GM20000 (cell line): Measurements from ENCODE around the gene PEX14.

Source experiments
- DNase-seq: peaks from one replicate; pipeline ENCODE4 v3.0.0; 2012; ENCODE audit warnings: low spot score
- TF ChIP-seq, protein P1 (sequence below): IDR thresholded peaks from 2 replicates; pipeline ENCODE4 v1.5.1; 2012; ENCODE audit warnings: mild to moderate bottlenecking, control low read depth; ENCODE audit errors: extremely low read depth, missing control alignments

The PEX14 gene

DNA sequence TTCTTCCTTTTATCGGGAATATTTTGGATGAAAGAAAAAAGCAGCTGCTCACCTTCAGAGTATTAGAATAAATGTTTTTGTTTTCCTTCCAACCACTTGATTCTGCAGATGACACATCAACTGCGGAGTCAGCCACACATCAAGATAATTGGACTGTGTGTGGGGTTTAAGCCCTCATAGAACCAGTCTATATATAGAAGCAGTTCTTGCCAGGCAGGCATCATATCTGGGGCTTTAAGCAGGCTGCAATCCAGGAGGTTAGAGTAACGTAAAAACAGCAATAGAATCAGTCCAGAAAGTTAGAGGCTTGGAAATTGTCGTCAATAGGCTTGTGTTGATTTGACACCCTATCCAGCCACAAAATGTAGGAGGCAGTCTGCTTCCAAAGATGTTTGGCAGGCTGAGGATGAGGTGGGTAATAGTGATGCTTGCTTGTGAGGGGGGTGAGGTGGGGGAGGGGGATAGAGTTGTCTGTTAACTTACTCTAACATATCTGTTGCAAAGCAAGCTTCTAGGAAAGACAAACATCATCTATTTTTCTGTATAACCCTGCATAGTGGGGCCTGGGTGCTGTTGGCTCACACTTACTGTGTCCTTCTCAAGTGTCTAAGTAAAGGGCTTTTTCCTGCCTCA is 64.8 kb downstream of the PEX14 start:
- TF ChIP-seq, protein P1, sequence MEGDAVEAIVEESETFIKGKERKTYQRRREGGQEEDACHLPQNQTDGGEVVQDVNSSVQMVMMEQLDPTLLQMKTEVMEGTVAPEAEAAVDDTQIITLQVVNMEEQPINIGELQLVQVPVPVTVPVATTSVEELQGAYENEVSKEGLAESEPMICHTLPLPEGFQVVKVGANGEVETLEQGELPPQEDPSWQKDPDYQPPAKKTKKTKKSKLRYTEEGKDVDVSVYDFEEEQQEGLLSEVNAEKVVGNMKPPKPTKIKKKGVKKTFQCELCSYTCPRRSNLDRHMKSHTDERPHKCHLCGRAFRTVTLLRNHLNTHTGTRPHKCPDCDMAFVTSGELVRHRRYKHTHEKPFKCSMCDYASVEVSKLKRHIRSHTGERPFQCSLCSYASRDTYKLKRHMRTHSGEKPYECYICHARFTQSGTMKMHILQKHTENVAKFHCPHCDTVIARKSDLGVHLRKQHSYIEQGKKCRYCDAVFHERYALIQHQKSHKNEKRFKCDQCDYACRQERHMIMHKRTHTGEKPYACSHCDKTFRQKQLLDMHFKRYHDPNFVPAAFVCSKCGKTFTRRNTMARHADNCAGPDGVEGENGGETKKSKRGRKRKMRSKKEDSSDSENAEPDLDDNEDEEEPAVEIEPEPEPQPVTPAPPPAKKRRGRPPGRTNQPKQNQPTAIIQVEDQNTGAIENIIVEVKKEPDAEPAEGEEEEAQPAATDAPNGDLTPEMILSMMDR: no peak
- no peak for DNase-seq

DNA sequence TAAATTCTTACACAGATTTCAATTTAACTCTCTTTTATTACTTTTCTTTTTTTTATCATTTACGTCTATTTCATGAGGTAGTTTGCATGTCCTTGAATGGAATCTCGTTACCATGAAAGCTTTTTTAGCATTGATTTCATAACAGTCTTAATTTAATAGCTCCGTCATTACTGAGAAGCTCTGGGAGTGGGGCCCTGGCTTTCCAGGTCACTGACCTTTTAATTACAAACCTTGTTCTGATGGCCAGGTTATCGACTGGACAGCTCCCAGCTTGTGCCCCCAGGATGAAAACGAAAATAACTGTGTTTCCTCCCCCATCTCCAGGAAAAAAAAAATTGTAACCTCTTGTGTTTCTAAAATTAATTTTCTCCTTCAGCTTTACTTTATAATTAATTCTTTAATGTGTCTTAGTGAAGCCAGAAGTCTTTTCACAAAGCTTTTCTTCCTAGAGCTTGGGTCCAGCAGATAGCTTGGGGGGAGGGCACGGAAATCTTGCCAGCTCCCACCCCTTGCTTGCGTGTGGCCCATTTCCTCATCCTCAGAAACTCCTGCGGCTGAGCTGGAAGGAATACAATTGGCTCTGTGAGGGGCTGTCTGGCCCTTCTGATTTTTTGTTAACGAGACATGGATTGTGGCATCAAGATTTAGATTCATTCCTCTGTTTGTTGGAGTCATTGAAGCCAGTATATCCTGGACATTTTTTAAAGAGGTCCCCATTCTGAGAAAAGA is 65.7 kb downstream of the PEX14 start:
- TF ChIP-seq, protein P1: no peak
- no peak for DNase-seq

DNA sequence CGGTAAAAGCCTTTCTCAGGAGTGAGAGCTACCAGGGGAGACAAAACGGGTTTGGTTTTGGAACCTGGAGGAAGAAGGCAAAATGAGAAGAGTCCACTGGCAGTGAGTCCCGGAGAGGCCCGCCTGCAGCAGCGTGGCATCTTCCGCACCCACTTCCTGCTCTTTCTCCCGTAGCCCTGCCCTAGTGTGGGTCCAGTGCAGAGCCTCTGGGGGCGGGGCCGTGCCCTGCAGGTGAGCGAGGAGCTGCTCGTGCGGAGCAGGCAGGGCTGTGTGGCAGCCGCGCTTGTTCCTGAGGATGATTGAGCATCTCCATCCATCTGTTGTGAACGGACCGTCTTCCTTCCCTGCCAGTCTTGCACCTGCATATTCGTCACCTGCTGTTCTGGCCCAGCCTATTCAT is 66.5 kb downstream of the PEX14 start:
- DNase-seq: no peak
- TF ChIP-seq, protein P1: no peak

DNA sequence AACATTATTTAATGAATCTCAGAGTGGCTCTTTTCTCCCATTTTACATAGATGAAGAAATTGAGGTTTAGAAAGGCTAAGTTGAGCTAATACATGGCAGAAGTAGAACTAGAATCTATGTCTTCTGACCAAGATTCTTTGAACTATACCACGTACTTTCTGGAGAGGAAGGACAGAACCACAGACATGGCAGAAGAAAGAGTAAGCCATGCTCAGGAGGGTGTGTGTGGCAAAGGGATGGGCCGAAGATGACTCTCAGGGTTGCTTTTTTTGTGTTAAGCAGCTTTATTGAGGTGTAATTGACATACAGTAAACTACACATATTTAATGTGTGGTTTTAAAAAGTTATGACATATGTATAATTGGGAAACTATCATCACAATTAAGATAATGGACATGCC is 69.5 kb downstream of the PEX14 start:
- TF ChIP-seq, protein P1: no peak
- DNase-seq: no peak

DNA sequence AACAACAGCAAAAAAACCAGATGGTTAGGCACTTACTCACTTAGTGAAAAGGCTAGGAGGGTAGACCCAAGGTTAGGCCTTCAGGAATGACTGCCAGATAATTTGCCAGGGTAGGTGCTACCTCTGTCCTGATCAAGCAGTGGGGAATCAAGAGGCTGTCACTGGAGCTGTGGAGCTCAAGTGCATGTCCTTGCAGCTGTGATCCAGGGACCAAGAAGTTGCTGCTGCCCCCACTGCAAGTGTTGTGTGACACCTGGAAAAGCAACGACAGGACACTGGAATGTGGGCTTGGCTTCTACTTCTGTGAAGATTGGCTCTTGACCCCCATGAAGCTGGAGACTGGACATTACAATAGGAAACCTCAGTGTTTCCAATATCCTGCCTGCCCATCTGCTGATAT is 72.1 kb downstream of the PEX14 start:
- TF ChIP-seq, protein P1: no peak
- no peak for DNase-seq

DNA sequence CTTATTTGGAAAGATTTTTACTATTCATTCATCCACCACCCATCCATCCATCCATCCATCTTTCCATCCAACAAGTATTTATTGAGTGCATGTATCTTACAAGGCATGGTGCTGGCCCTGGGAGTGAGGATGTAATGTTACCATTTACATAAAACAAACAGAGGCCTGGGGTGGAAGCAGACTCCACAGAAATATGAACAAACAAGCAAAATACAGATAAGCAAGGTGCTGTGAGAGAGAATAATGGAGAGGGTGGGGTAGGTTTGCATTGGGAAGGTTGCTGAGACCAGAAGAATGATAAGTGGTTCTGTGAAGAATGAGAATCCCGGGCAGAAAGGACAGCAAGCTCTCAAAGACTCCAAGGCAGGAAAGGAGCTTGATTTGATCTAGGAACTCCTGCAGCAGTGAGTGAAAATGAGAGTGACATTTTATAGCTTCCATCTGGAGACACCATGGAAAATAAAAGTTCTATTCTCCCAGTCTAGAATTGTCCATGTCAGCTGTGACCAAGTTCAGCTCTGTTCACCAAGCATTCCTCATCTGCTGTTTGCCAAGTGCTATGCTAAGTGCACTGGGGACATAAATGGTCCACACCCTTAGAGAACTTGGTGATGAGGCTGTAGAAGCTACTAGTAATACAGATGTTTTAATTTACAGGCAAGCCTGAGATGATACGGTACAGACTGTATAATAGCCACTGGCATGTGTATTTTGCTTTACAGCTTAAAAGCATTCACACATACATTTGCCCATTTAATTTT is 75.3 kb downstream of the PEX14 start:
- TF ChIP-seq, protein P1: no peak
- no peak for DNase-seq

DNA sequence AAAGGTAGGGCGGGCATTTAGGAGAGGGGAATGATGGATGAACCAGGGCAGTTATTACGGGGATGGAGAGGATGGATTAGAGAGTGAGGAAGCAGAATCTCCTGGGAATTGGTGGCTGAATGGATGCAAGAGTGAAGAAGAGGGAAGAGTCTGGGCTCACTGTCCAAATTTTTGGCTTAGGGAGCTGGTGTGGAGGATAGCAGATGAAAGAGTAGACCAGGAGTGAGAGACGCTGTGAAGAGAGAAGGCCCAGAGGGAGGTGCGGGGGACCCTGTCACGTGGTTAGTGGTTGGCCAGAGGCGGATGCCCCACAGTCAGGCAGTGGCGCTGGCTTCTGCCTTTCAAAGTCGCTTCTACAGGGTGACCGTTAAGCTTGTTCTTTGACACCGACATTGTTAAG is 78.4 kb downstream of the PEX14 start:
- TF ChIP-seq, protein P1: no peak
- DNase-seq: no peak
